ENCODE results near the gene BMP6.

The BMP6 gene

DNA sequence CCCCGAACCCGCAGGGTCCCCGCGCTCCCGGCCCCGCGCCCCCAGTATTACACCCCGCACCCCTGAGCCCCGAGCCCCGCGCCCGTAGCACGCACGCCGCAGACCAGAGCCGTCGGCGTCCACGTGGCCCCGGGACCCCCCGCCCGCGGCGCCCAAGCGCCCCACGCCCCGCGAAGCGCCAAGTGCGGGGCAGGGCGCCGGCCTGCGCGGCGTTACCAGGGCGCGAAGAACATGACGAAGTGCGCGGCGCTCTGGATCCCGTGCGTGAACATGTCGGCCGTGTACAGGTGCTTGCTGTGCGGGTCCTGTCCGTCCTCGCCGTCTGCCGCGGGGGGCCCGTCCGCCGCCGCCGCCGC lies 184.4 kb downstream of the BMP6 start:
- no peak for DNase-seq

DNA sequence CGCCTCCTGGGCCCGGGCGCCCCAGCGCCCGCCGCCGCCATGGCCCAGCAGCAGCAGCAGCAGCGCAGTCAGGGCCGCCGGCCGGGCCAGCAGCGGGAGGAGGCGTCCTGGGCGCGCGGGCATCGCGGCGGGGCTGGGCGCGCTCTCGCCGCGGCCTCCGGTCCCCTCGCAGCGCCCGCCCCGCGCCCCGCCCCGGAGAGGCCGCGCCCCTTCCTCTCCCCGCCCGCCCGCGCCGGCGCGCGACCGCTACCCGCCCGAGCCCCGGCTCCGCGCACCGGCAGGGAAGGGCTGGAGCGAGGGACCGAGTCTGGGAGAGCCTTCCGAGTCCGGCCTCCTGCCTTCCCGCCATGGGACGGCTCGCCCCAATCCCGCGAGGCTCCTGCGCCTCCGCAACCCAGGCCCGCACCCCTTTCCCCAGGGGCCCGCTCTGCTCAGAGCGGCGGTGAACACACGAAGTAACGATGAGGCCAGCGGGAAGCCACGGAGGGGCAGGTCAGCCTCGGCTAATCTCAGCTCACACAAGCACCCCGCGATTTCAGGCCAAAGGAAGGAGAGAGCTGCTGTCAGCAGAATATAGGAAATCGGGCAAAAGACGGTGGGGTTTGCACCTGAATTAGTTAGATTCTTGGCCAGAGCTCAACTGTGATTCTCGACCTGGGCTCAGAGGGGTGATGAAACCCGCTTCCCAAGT lies 184.9 kb downstream of the BMP6 start, which contains the start of gene TXNDC5:
Gene TXNDC5, minus strand, starts transcription at position 135 of the 691 bp plus-strand sequence. Its CDS starts 12 bp downstream, at position 123.
- no peak for DNase-seq

DNA sequence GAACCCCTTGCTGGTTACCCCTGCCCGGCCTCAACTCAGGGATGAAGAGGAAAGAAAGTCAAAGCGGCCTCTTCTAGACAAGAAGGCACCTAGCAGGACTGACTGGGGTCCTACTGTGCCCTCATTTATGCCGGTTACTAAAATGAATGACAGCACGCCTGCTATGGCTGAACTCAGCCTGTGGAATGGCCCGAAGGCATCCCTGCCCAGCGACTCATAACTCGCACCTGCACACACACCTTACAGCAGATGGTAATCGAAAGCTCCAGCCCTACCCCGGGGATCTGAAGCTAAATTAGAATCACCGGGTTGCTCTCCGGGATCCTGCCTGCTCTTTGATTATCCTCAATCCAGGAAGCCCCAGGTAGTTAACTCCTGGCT lies 185.4 kb downstream of the BMP6 start:
- DNase-seq = no peak

DNA sequence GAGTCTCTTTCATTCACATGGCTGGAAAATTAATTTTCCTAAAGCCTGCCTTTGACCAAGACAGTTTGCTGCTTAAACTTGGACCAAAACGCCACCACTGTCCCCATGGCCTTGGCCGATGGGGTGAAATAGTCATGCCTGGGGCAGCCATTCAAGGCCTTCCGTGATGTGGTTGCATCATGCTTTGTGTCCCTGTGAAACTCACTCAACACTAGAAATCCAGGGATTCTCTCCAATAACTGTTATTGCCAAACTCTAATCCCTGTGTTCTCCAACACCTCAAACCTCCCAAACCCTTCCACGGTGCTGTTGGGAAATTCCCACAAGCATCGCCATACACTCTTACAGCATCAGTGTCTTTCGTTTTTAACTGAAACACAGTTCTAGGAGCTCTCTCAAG lies 186.1 kb downstream of the BMP6 start:
- no peak for DNase-seq

DNA sequence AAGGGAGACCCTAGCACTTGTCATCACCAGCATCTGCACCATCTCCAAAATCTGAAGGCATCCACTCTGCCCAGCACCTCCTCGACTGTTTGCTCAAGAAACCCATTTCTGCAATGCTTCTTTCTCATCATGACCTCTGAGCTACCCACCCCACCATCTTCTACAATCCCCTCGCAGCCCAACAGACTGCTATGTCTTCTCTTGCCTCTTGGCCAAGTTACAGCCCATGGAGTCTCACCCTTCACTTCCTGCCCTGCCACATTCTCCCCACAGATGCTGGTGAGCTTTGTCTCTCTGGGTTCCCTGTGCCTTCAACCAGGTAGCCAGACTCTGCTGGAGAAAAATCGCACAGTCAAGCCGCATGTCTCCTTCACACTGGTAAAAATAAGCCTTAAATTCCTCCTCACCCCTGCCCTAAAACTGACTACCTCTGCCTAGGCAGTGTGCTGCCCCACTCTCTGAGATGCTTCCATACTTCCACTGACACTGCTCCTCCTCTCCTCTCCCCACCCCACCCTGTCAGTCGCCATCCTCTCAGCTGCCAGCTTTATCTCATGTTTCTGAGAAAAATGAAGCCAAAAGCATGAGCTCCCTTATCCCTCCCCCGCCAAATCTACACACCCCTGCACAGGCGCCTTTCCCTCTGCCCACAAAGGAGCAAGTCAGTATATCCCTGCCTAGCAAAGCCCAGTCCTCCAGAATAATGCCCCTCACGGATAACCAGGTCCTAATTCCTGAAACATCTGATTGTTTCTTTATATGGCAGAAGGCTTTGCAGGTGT lies 187.0 kb downstream of the BMP6 start:
- no peak for DNase-seq

DNA sequence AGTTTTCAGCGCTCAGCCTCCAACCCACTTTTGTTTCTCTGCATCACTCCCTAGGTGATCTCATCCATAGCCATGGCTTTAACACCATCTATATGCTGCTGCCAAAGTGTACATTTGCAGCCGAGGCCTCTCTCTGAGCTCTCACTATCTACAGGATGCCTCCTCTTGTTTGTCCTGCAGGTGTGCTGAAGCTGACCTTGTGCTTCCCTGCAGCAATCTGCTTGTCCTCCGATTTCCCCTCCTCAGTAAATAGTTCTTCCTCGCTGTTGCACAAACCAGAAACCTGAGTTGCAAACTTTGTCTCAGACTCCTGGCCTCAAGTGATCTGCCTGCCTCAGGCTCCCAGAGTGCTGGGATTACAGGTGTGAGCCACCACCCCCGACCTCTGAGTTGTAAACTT lies 188.4 kb downstream of the BMP6 start:
- no peak for DNase-seq

DNA sequence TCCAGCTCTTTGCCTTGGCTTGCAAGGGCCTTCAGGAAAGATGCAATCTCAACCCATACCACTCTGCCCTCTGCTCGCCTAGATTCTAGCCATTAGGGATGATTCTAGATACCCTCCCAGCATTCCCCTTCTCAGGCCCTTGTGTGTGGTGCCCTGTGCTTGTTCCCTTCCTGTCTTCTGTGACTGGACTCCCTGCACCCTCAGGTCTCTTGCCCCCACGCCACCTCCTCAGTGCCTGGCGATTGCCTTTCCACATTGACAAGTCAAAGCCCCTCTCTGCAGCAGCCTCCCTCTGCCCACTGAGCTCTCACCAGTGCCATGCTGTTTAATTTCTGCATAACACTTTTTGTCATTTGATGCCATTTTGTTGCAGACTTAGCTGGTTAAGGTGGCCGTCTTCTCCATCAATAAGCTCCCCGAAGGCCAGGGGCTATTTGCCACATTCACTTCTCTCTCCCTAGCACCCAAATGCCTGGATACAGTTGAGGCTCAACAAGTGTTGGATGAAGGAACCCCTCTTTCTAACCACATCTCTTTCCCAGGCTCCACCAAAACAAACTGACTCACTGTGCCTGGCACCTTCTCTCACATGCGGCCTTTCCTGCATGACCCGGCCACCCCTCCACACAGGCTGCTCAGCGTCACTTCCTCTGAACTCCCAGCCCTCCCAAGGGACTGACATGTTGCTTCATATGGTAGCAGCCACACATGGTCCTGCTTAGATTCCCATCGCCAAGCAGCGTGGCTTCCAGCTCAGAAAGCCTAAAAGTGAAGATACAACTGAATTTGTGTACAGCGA lies 189.3 kb downstream of the BMP6 start:
- no peak for DNase-seq

DNA sequence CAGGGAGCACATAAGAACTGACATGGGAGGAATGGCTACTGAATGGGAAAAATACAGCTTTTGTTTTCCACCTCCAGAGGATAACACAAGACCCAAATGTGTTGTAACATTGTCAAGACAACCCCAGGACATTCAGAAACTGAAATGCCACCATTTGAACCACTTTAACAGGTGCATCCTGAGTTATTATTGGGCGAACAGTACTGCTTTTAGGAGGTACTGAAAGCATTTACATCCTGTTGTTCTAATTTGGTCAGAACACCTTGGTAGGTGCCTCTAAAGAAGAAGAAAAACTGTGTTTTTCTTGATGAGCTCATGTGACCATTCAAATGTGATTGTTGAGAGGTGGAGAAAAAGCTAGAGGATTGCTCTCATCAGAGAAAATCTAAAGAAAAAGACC lies 191.1 kb downstream of the BMP6 start:
- no peak for DNase-seq

DNA sequence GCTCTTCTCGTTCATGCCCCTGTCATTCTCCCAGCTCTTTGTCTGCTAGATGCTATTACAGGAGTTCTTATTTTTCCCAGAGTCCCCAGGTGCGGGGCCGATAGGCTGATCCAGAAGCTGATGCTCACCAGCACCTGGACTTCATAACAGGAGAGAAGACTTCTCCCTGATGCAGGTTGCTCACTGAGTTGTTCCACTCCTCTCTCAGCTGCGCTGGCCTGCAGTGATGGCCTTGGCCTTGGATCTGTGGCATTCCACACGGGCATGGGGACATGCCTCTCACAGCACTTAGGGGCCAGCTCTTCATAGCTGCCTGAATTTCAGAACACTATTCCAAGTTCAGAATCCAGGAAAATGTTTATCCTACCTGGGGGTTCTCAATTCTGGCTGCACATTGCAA lies 191.8 kb downstream of the BMP6 start:
- no peak for DNase-seq

DNA sequence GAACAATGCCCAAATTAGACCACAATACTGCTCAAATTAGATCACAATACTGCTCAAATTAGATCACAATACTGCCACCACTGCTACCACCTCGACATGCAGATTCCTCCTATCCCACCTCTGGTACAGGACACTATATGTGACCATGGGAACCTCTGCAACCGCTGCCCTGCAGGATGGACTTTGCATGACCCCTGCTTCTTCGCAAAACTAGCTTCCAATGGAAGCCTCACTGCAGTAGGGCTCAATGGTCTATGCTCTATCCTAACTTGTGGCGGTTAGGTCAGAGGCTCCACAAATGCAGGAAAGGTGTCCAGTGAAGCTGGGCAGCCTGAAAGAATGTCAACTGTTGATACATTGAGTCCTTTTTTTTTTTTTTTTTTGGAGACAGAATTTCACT lies 192.5 kb downstream of the BMP6 start:
- no peak for DNase-seq

DNA sequence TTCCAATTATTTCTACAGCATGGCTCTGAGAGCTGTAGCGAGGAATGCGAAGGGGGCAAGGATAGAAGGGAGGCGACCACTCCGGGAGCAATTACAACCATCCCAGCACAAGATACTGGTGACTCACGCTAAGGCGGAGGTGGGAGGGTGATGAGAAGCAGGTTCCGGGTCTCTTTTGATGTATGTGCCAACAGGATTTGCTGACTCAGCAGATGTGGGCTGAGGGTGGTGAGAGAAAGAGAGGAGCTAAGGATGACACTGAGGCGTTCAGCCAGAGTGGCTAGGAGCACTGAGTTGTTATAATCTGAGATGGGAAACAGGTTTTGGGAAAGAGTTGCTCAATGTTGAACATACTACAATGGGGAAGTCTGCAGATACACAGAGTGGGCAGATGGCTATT lies 194.0 kb downstream of the BMP6 start:
- no peak for DNase-seq

DNA sequence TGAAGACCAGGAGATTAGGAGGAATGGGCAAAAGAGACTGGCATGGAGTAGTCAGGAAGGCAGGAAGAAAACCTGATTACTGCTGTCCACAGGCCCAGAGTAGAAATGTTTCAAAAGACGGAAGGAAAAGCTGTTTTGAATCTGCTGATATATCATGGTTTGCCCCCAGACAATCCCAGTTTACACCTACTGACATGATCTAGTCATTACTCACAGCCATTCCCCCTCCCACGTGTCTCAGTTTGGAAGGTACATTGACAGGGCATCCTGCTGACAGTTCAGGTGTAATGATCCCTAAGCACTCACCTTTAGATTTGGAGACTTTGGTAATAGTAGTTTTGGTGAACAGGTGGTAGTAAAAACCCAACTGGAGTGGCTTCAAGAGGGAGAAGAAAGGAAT lies 194.5 kb downstream of the BMP6 start:
- no peak for DNase-seq

DNA sequence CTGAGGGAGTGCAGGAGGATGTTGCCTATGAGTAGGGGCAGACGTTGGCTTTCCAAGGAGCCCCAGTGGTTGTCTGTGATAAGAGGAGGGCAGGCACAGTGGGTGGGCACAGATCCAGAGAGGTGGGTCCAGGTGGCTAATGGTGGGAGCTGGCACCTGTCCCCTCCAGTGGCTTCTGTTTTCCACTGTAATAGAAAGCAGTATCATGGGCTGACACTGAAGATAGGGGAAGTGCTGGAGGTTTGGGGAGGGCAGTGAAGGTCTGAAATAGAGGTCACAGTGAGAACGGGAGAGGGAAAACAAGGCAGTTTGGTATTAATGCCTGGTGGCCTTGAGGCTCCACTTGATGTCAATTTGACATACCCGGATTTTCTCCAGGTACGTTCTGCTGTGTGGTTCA lies 195.1 kb downstream of the BMP6 start:
- DNase-seq = no peak

DNA sequence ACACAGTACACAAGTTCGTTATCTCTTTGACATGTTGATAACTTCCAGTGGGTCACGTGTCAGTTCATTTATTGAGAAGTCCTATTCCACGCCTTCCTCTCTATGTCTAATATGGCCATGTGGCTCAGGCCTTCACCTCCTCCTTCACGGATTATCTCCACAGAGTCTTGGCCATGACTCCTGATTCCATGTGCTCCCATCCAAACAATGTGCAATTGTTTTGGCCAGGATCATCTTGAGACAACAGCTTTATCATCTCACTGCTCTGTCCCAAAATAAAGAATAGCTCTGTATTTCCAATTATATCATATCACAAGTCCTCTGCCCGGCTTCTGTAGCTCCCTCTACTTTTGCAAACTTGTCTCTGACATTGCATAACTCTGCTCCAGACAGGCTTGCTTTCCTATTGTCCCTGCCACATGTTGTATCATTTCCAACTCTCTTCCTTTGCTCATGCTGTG lies 195.8 kb downstream of the BMP6 start:
- DNase-seq = no peak

DNA sequence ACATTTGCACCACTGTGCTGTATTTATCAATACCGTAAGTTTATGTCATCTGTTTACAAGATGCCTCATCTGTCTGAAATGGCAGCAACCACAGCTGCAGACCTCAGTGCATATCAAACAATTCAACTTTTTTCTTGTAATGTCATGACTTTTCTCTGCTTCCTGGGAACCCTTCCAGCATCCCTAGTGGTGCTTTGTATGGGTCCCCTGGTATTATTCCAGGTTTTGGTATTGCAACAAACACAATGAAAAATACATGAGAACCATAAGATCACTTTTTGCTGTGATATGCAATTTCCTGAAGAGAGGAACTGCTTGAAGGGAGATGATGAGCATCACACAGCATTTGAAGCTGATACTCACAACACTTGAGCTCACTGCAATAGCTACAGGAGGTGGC lies 196.7 kb downstream of the BMP6 start:
- DNase-seq = no peak

DNA sequence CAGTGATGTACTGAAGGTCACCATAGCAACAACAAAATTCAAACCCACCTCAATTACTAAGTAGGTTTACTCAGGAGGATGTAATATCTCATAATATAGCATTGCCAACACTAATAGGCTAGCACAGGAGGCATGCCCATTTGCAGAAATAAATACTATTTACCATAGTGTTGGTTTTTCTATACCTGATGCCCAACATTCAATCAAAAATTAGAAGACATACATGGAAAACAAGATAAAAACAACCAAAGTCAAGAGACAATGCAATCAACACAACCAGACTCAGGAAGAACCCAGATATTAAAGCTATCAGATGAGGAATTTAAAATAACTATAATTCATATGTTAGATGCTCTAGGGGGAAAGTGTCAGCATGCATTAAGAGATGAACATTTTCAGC lies 199.0 kb downstream of the BMP6 start:
- DNase-seq = no peak
